Effector memory CD4-positive, alpha-beta T cell (primary cell): Measurements from ENCODE around the gene GINS1.

ENCODE experiments used
- DNase-seq, 3 donors: peaks; one replicate each; pipeline ENCODE4 v3.0.0-alpha.2; 2020
- H3K27ac ChIP-seq: 2 replicates; pipeline ENCODE4 v1.7.0; 2013; ENCODE audit warnings: mild to moderate bottlenecking, low read length, moderate library complexity; ENCODE audit not compliant: insufficient read depth, poor library complexity, severe bottlenecking
- H3K27me3 ChIP-seq: replicated peaks from 2 replicates; pipeline ENCODE4 v1.7.0; 2013; ENCODE audit warnings: mild to moderate bottlenecking, low read length; ENCODE audit not compliant: insufficient read depth, control insufficient read depth, poor library complexity, severe bottlenecking
- H3K36me3 ChIP-seq: 2 replicates; pipeline ENCODE4 v1.7.0; 2013; ENCODE audit warnings: mild to moderate bottlenecking, low read length, moderate library complexity; ENCODE audit not compliant: control insufficient read depth, insufficient read depth
- H3K4me1 ChIP-seq: 2 replicates; pipeline ENCODE4 v1.7.0; 2013; ENCODE audit warnings: low read length, mild to moderate bottlenecking; ENCODE audit not compliant: control insufficient read depth, insufficient read depth, poor library complexity, severe bottlenecking
- H3K4me3 ChIP-seq: 2 replicates; pipeline ENCODE4 v1.7.0; 2013; ENCODE audit warnings: low read length, low read depth, mild to moderate bottlenecking; ENCODE audit not compliant: insufficient read depth, poor library complexity, severe bottlenecking
- H3K9me3 ChIP-seq: 2 replicates; pipeline ENCODE4 v1.7.0; 2013; ENCODE audit warnings: mild to moderate bottlenecking, low read length, moderate library complexity; ENCODE audit not compliant: control insufficient read depth

GINS1 gene

DNA sequence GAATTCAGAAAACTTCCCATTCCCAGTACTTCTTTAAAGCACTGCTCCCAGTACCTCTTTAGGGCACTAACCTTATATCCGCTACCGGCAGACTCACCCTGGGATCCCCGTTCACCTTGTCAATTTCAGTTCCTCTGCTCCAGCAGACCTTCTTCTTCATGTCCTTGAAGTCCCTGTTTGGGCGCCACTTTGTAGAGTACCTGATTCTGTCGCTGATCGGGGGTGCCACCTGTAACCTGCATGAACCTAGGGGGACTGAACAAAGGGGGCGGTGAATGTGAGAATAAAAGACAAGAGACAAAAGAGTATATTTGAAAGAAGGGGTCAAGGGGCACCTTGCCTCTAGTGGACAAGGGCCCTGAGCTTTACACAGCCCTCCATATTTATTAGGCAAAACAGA lies 4.9 kb upstream of the GINS1 start:
- Histone ChIP-seq H3K27me3 (no peaks in the 10 kb centered on the region), H3K27ac (no peak overlapping the region), H3K4me3 (no peak overlapping the region), H3K9me3 (peaks cover 9% of the 10 kb centered on the region), H3K36me3 (no peaks in the 10 kb centered on the region), H3K4me1 (no peaks in the 10 kb centered on the region)
- DNase-seq, result no peak

DNA sequence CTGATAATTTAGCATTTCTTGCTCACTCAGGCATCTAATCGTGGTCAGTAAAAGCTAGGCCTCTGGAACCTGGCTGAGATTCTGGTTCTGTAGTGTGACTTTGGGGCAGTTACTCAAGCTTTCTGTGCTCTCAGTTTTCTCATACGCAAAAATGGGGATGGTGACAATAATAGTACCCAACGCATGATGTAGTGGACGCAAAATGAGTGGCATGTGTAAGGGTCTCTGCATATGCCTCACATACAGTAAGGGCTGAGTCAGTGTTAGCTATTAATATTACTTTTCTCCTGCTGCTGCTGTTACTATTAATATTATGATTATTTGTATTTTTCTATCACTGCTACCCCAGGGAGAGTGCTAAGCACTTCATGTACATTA lies 686 bp downstream of the GINS1 start:
- Histone ChIP-seq H3K4me1 (no peaks in the 10 kb centered on the region), H3K4me3 (peak overlapping the region; percentile 84), H3K36me3 (no peaks in the 10 kb centered on the region), H3K9me3 (peaks cover 3% of the 10 kb centered on the region), H3K27ac (no peak overlapping the region), H3K27me3 (no peaks in the 10 kb centered on the region)
- no peak for DNase-seq

DNA sequence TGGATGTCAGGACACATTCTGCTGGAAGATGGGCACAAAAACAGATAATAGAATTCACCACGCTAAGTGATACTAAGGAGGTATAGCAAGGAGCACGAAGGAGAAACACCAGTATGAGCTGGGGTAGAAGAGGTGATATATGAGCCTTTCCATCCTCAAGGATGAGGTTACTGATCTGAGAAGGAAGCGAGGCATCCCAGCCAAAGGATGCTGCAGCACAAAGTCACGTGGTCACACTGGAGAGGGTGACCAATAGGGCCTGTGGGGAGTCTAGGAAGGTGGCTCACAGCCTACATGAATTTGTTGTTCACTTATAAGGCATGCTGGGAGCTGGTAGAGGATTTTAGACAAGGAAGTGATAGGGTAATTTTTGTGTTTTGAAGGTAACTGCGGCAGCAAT lies 1.4 kb downstream of the GINS1 start:
- Histone ChIP-seq H3K36me3 (no peaks in the 10 kb centered on the region), H3K27ac (no peak overlapping the region), H3K27me3 (no peaks in the 10 kb centered on the region), H3K4me1 (no peaks in the 10 kb centered on the region), H3K4me3 (no peak overlapping the region), H3K9me3 (no peaks in the 10 kb centered on the region)
- no peak for DNase-seq

DNA sequence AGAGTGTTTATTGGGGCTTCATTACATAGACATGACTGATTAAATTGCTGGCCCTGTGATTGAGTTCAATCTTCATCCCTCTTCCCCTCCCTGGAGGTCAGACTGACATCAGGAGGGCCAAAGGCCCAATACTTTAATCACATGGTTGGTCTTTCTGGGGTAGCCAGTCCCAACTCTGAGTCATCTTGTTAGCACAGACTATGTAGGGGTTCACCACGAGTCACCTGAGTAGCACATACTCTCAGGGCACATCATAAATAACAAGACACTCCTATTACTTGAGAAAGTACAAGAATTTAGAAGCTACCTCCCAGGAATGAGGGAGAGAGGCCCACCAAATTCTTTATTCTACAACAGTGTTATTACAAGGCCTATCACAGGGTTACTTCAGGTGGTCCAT lies 11.3 kb downstream of the GINS1 start:
- Histone ChIP-seq H3K27me3 (no peaks in the 10 kb centered on the region), H3K27ac (no peak overlapping the region), H3K4me1 (no peaks in the 10 kb centered on the region), H3K9me3 (no peaks in the 10 kb centered on the region), H3K36me3 (no peaks in the 10 kb centered on the region), H3K4me3 (no peak overlapping the region)
- DNase-seq, result no peak

DNA sequence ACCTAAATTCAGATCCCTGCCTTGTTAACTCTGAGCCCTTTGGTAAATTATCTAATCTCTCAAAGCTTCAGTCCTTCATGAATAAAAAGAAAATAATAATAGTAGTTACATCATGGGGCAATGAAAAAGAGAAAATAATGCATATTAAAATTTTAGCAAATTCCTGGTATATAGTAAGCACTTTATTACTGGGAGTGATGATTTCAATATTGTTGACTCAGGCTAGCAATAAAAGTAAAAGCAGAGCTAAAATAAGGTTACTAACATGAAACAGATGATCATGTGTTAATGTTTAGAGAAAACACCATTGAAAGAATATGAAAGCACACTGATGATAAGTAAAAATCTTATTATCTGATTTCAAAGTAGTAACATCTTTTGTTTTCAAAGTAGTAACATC lies 13.6 kb downstream of the GINS1 start:
- H3K4me3 ChIP-seq, result no peak overlapping the region
- no peaks in the 10 kb centered on the region for H3K9me3 ChIP-seq
- no peaks in the 10 kb centered on the region for H3K27me3 ChIP-seq
- no peak overlapping the region for H3K27ac ChIP-seq
- no peak for DNase-seq
- no peaks in the 10 kb centered on the region for H3K36me3 ChIP-seq
- no peaks in the 10 kb centered on the region for H3K4me1 ChIP-seq

DNA sequence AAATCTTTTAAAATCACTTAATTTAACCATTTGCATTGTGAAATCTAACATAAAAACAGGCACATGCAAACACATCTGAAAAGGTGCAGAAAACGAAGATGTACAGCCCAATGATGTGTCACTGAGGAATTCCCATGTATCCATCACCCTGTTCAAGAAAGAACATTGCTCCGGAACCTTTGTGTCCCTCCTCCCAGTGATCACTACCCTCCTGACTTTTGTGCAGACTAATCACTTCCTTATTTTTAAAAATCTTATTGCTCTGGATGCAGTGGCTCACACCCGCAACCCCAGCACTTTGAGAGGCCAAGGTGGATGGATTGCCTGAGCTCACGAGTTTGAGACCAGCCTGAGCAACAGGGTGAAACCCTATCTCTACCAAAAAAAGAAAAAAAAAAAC lies 14.6 kb downstream of the GINS1 start:
- H3K36me3 ChIP-seq, result no peaks in the 10 kb centered on the region
- H3K4me1 ChIP-seq, result no peaks in the 10 kb centered on the region
- H3K27me3 ChIP-seq, result no peaks in the 10 kb centered on the region
- H3K4me3 ChIP-seq, result no peak overlapping the region
- H3K9me3 ChIP-seq, result no peaks in the 10 kb centered on the region
- H3K27ac ChIP-seq, result no peak overlapping the region
- DNase-seq, result no peak

DNA sequence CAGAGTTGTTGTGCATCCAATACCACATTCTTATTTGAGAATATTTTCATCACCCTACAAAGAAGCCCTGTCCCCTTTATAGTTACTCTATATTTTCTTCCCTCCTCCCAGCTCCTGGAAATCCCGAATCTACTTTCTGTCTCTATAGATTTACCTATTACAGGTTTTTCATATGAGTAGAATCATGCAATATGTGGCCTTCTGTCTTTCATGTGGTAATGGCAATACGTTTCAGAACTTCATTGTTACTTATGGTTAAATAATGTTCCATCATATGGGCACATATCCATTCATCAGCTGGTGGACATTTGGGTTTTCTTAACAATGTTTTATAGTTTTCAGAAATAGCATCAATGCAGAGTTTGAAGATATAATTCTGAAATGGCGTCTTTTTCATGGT lies 17.1 kb downstream of the GINS1 start:
- Histone ChIP-seq H3K4me1 (no peaks in the 10 kb centered on the region), H3K4me3 (no peak overlapping the region), H3K9me3 (no peaks in the 10 kb centered on the region), H3K27ac (no peak overlapping the region), H3K27me3 (no peaks in the 10 kb centered on the region), H3K36me3 (no peaks in the 10 kb centered on the region)
- DNase-seq, result no peak

DNA sequence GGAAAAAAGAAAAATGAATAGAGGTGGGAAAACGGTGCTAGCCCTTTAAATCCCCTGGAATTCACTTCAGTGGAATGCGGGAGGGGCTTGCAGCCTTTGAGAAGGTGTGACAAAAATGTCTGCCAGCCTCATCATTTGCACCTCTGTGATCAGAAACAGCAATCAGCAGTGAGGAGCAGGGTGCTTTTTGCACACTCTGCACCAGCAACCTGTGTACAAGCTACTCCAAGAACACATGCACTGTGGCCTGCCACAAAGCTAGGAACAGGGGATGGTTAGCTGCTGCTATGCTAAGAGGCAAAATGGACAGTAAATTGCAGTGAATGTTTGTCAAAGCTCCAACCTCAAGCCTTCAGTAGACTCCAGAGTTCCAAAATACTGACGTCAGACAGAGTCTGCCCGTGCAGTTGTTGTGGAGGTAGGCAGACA lies 29.7 kb downstream of the GINS1 start:
- Histone ChIP-seq H3K4me1 (no peaks in the 10 kb centered on the region), H3K27ac (no peak overlapping the region), H3K9me3 (no peaks in the 10 kb centered on the region), H3K27me3 (no peaks in the 10 kb centered on the region), H3K4me3 (no peak overlapping the region), H3K36me3 (no peaks in the 10 kb centered on the region)
- DNase-seq, result no peak

DNA sequence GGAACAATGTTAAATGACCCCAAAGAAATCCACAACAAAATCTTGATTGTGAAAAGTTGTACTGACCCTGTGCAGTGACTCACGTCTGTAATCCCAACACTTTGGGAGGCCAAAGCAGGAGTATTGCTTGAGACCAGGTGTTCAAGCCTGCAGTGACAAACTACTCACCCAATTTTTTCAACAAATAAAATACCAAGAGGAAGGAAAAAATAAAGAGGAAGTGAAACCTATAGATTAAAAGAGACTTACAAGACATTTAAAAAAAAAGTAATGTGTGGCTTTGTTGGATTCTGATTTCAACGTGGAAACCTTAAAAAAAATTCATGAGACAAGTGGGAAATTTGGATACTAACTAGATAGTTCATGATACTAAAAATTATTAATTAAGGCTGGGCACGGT lies 31.9 kb downstream of the GINS1 start:
- Histone ChIP-seq H3K27ac (no peak overlapping the region), H3K27me3 (no peaks in the 10 kb centered on the region), H3K36me3 (no peaks in the 10 kb centered on the region), H3K9me3 (no peaks in the 10 kb centered on the region), H3K4me1 (no peaks in the 10 kb centered on the region), H3K4me3 (no peak overlapping the region)
- DNase-seq, result no peak

DNA sequence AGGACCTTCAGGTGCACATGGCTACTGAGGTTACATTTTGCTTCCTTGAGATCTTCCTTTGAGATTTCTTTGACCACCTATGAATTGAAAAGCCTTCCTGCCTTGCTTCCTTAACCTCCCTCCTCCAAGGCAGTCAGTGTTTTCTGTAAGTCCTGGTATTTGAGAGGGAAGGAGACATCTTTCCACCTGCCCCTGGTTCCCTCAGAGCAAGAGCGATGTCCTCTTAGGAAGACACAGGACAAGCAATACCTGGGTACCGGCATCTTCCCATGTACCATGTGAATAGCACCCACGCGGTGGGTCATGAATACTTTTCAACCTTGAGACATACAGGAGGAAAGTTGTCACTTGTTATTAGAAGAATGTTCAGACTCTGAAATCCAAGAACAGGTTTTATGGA lies 37.1 kb downstream of the GINS1 start:
- Histone ChIP-seq H3K27me3 (no peaks in the 10 kb centered on the region), H3K36me3 (no peaks in the 10 kb centered on the region), H3K4me1 (no peaks in the 10 kb centered on the region), H3K27ac (no peak overlapping the region), H3K9me3 (no peaks in the 10 kb centered on the region), H3K4me3 (no peak overlapping the region)
- no peak for DNase-seq

DNA sequence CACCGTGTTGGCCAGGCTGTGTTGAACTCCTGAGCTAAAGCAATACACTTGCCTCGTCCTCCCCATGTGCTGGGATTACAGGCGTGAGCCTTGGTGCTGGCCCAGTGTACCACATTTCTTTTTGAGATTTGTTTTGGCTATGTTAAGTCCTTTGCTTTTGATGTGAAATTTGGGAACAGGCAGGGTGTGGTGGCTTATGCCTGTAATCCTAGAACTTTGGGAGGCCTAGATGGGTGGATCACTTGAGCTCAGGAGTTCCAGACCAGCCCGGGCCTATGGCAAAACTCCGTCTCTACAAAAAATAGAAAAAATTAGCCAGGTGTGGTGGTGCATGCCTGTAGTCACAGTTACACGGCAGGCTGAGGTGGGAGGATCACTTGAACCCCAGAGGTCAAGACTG lies 40.2 kb downstream of the GINS1 start:
- Histone ChIP-seq H3K4me3 (no peak overlapping the region), H3K27ac (no peak overlapping the region), H3K9me3 (no peaks in the 10 kb centered on the region), H3K4me1 (no peaks in the 10 kb centered on the region), H3K27me3 (no peaks in the 10 kb centered on the region), H3K36me3 (no peaks in the 10 kb centered on the region)
- DNase-seq, result no peak
